Right cardiac atrium (tissue), 5 donors: ENCODE data around the gene LRCH3. TPM values are rescaled to one million over a fixed set of nuclear protein-coding genes. Genes with fewer than 3 reads are reported as not detected.
"Not testable (repeated sequence)": the region's sequence is repeated elsewhere in the genome, so short reads cannot be mapped to it uniquely, and the experiment has no call there.

Experiments
- ATAC-seq, 2 donors: fragments of 200-7000 bp; cut with Tn5 transposase; one replicate each; pipeline versions ENCODE4 v1.8.0 to v1.9.1; 2020; ENCODE audit warnings: moderate library complexity in 2 of 2, mild to moderate bottlenecking in 1 of 2
- DNase-seq, 3 donors: peaks; one replicate each; pipeline ENCODE4 v3.0.0-alpha.2; 2020
- H3K27ac ChIP-seq: one replicate; pipeline ENCODE4 v1.5.1; 2013; ENCODE audit warnings: mild to moderate bottlenecking, low read length, control low read depth, moderate library complexity
- H3K27me3 ChIP-seq: one replicate; pipeline ENCODE4 v1.6.1; 2013; ENCODE audit not compliant: control insufficient read depth, insufficient read depth
- H3K4me1 ChIP-seq: one replicate; pipeline ENCODE4 v1.6.1; 2013; ENCODE audit warnings: low read length; ENCODE audit not compliant: control insufficient read depth, insufficient read depth
- H3K4me3 ChIP-seq: one replicate; pipeline ENCODE4 v1.5.1; 2013; ENCODE audit warnings: low read length, control low read depth
- H3K9me3 ChIP-seq: one replicate; pipeline ENCODE4 v1.6.1; 2013; ENCODE audit warnings: low read length; ENCODE audit not compliant: control insufficient read depth
- WGBS: extraction: QIAGEN DNeasy Blood & Tissue Kit; methylation state at CpG from one replicate; pipeline ENCODE4 v1.1.7; 2013; 5-methylcytosine and 5-hydroxymethylcytosine counted together
- intact Hi-C, 4 donors: fragments of 100-400 bp; cut with DNase I; formaldehyde crosslinking; loops; one replicate each; pipeline versions ENCODE4 v1.11.0 to v1.14.0; 2022 to 2023
- polyA plus RNA-seq: library from polyadenylated mRNA; stranded (reverse); fragments of 200-250 nt; gene quantifications from one replicate; pipeline ENCODE4 v1.2.3, GENCODE V29; 2013
- total RNA-seq, 4 donors: library from RNA; stranded (reverse); fragmentation: NEBNext Ultra II Directional; extraction: Animal tissue kit (Norgen Biotek cat#: 25700); gene quantifications; one replicate each; pipeline ENCODE4 v1.2.1, GENCODE V29; 2021
- donor health status: healthy with polysubstance abuse.
- donor health status: DM: no; HTN: yes; CAD: no.
- donor health status: DM: no; HTN: no; CAD: no.
- donor health status: DM: no; HTN: yes; CAD: no; lungs with severe emphysema.
- donor health status: DM: yes; HTN: yes; CAD: no.

The LRCH3 gene
- total and polyA plus RNA-seq, 5 donors = 16.3 to 27.0 (median 23.6) TPM

GRCh38 chr3:197927578-197927977 is 136.5 kb downstream of the LRCH3 start:
- 94% methylated on average over 3 of the region's 3 CpGs for WGBS
- H3K4me3 ChIP-seq, ATAC-seq, H3K4me1 ChIP-seq, DNase-seq, H3K27ac ChIP-seq, H3K27me3 ChIP-seq, H3K9me3 ChIP-seq, intact Hi-C loops: not testable (repeated sequence)

GRCh38 chr3:197936819-197937384 is 145.8 kb downstream of the LRCH3 start:
- H3K27ac ChIP-seq = no peak overlapping the region
- no peaks in the 10 kb centered on the region for H3K4me1 ChIP-seq
- no peak overlapping the region for H3K4me3 ChIP-seq
- H3K27me3 ChIP-seq = no peaks in the 10 kb centered on the region
- no peaks in the 10 kb centered on the region for H3K9me3 ChIP-seq
- ATAC-seq (no peak), DNase-seq (no peak)
- 92% methylated on average over 15 of the region's 15 CpGs for WGBS
- intact Hi-C loops = no loop called here

Other genes with a start within 250 kb of the LRCH3 start
- gene BDH1, start 235.3 kb upstream of the LRCH3 start, total RNA-seq = 10 to 100 TPM; 13.2 to 30.5 (median 25.9) TPM
- 19.8 TPM for gene BDH1, start 235.3 kb upstream of the LRCH3 start, polyA plus RNA-seq
- gene RUBCN, start 54.4 kb upstream of the LRCH3 start, total RNA-seq = 10 to 100 TPM; 17.7 to 21.1 (median 19.7) TPM
- 13.4 TPM for gene RUBCN, start 54.4 kb upstream of the LRCH3 start, polyA plus RNA-seq
- 10 to 100 TPM; 50.1 to 61.0 (median 58.2) TPM for gene FYTTD1, start 41.4 kb upstream of the LRCH3 start, total RNA-seq
- 17.2 TPM for gene FYTTD1, start 41.4 kb upstream of the LRCH3 start, polyA plus RNA-seq
- 100 to 1,000 TPM; 672 to 776 (median 719) TPM for gene RPL35A, start 158.9 kb downstream of the LRCH3 start, total RNA-seq
- gene RPL35A, start 158.9 kb downstream of the LRCH3 start, polyA plus RNA-seq = 1,345 TPM
- gene LMLN, start 169.0 kb downstream of the LRCH3 start, total RNA-seq = 1 to 10 TPM; 5.4 to 7.9 (median 6.5) TPM
- gene LMLN, start 169.0 kb downstream of the LRCH3 start, polyA plus RNA-seq = 2.6 TPM